Fibroblast of lung (primary cell): Measurements from ENCODE around the gene TFRC.

Experiments
- CTCF ChIP-seq, 2 donors: IDR thresholded peaks in 1 of 2; conservative IDR thresholded peaks in 1 of 2; 1 replicate in 1 of 2; 2 replicates in 1 of 2; pipeline ENCODE4 v1.5.1; 2011 to 2012; ENCODE audit warnings: low read length in 2 of 2, control low read depth in 1 of 2, inconsistent platforms in 1 of 2, low read depth in 1 of 2, mild to moderate bottlenecking in 1 of 2
- EZH2 ChIP-seq: IDR thresholded peaks from 2 replicates; pipeline ENCODE4 v1.5.1; 2012; ENCODE audit warnings: low read length, control low read depth, mild to moderate bottlenecking; ENCODE audit errors: missing control alignments

GRCh38 chr3:196075013-196075412 lies 6.9 kb downstream of the TFRC start:
- TF ChIP-seq CTCF (conservative IDR thresholded peaks at IDR 0.05 in 1 of 2, IDR thresholded peaks at IDR 0.05 in 1 of 2; ENCODE audit: low read depth in 1 of 2, low read length in 2 of 2), result no peak
- no peak for TF ChIP-seq EZH2
